ENCODE data around the gene SDC1. TPM values are rescaled to one million over a fixed set of nuclear protein-coding genes. Genes with fewer than 3 reads are reported as not detected.
A peak's percentile ranks its signal among the peaks of the same experiment; 100 is the strongest.

SDC1 gene
- polyA plus RNA-seq, 1 donor = 49.7 TPM

- DNase-seq = no peak
- Histone ChIP-seq H3K36me3 (ENCODE audit: control insufficient read depth, insufficient read depth, low read length) (no peaks in the 10 kb centered on the region), H3K4me1 (ENCODE audit: control insufficient read depth, insufficient read depth, low read length) (peaks cover 3% of the 10 kb centered on the region), H3K4me3 (ENCODE audit: low read length) (no peak overlapping the region), H3K27me3 (ENCODE audit: control insufficient read depth, insufficient read depth, low read length) (no peaks in the 10 kb centered on the region), H3K9me3 (ENCODE audit: control insufficient read depth, low read depth, low read length) (peaks cover 5% of the 10 kb centered on the region), H3K27ac (ENCODE audit: low read length) (no peak overlapping the region)
- WGBS (ENCODE audit: insufficient coverage, low lambda C conversion rate) = 100% methylated on average over 1 of the region's 3 CpGs
Observed at GRCh38 chr2:20164734-20165478, 60.0 kb downstream of the SDC1 start.

- WGBS (ENCODE audit: insufficient coverage, low lambda C conversion rate) = no CpG with 5 or more reads among the region's 10 CpGs
- no peak overlapping the region for H3K27ac ChIP-seq (ENCODE audit: low read length)
Observed at GRCh38 chr2:20164061-20164733, 60.7 kb downstream of the SDC1 start.

GRCh38 chr2:20159411-20160070 lies 65.4 kb downstream of the SDC1 start:
- H3K27ac ChIP-seq (ENCODE audit: low read length) = no peak overlapping the region
- H3K4me3 ChIP-seq (ENCODE audit: low read length) = no peak overlapping the region
- DNase-seq = no peak
- H3K9me3 ChIP-seq (ENCODE audit: control insufficient read depth, low read depth, low read length) = peaks cover 1% of the 10 kb centered on the region
- no CpG with 5 or more reads among the region's 2 CpGs for WGBS (ENCODE audit: insufficient coverage, low lambda C conversion rate)
- no peaks in the 10 kb centered on the region for H3K27me3 ChIP-seq (ENCODE audit: control insufficient read depth, insufficient read depth, low read length)
- H3K36me3 ChIP-seq (ENCODE audit: control insufficient read depth, insufficient read depth, low read length) = no peaks in the 10 kb centered on the region
- peaks cover 22% of the 10 kb centered on the region for H3K4me1 ChIP-seq (ENCODE audit: control insufficient read depth, insufficient read depth, low read length)

More at GRCh38 chr2:20164061-20164733, 60.7 kb downstream of the SDC1 start:
- DNase-seq = no peak
- no peaks in the 10 kb centered on the region for H3K36me3 ChIP-seq (ENCODE audit: control insufficient read depth, insufficient read depth, low read length)
- H3K9me3 ChIP-seq (ENCODE audit: control insufficient read depth, low read depth, low read length) = peaks cover 5% of the 10 kb centered on the region
- no peak overlapping the region for H3K4me3 ChIP-seq (ENCODE audit: low read length)
- H3K27me3 ChIP-seq (ENCODE audit: control insufficient read depth, insufficient read depth, low read length) = no peaks in the 10 kb centered on the region
- H3K4me1 ChIP-seq (ENCODE audit: control insufficient read depth, insufficient read depth, low read length) = no peaks in the 10 kb centered on the region

GRCh38 chr2:20157193-20157891 lies 67.6 kb downstream of the SDC1 start:
- peak; percentile 79 to 95 for DNase-seq
- 9% methylated on average over 5 of the region's 8 CpGs for WGBS (ENCODE audit: insufficient coverage, low lambda C conversion rate)
- peak overlapping the region; percentile 91 for H3K27ac ChIP-seq (ENCODE audit: low read length)
- no peaks in the 10 kb centered on the region for H3K9me3 ChIP-seq (ENCODE audit: control insufficient read depth, low read depth, low read length)
- peak overlapping the region; percentile 16 for H3K4me3 ChIP-seq (ENCODE audit: low read length)
- H3K27me3 ChIP-seq (ENCODE audit: control insufficient read depth, insufficient read depth, low read length) = no peaks in the 10 kb centered on the region
- peaks cover 22% of the 10 kb centered on the region for H3K4me1 ChIP-seq (ENCODE audit: control insufficient read depth, insufficient read depth, low read length)
- H3K36me3 ChIP-seq (ENCODE audit: control insufficient read depth, insufficient read depth, low read length) = no peaks in the 10 kb centered on the region

GRCh38 chr2:20156836-20157192 lies 68.1 kb downstream of the SDC1 start:
- Histone ChIP-seq H3K36me3 (ENCODE audit: control insufficient read depth, insufficient read depth, low read length) (no peaks in the 10 kb centered on the region), H3K4me3 (ENCODE audit: low read length) (no peak overlapping the region), H3K9me3 (ENCODE audit: control insufficient read depth, low read depth, low read length) (no peaks in the 10 kb centered on the region), H3K27me3 (ENCODE audit: control insufficient read depth, insufficient read depth, low read length) (no peaks in the 10 kb centered on the region), H3K27ac (ENCODE audit: low read length) (peak overlapping the region; percentile 91), H3K4me1 (ENCODE audit: control insufficient read depth, insufficient read depth, low read length) (peaks cover 22% of the 10 kb centered on the region)
- peak in 1 of 2 donors; percentile 65 for DNase-seq
- WGBS (ENCODE audit: insufficient coverage, low lambda C conversion rate) = no CpG with 5 or more reads among the region's 3 CpGs

GRCh38 chr2:20156076-20156759 lies 68.7 kb downstream of the SDC1 start:
- Histone ChIP-seq H3K27ac (ENCODE audit: low read length) (peak overlapping the region; percentile 91), H3K4me3 (ENCODE audit: low read length) (no peak overlapping the region), H3K4me1 (ENCODE audit: control insufficient read depth, insufficient read depth, low read length) (peaks cover 22% of the 10 kb centered on the region), H3K36me3 (ENCODE audit: control insufficient read depth, insufficient read depth, low read length) (no peaks in the 10 kb centered on the region), H3K9me3 (ENCODE audit: control insufficient read depth, low read depth, low read length) (no peaks in the 10 kb centered on the region), H3K27me3 (ENCODE audit: control insufficient read depth, insufficient read depth, low read length) (no peaks in the 10 kb centered on the region)
- peak in 1 of 2 donors; percentile 57 for DNase-seq
- WGBS (ENCODE audit: insufficient coverage, low lambda C conversion rate) = 100% methylated on average over 1 of the region's 3 CpGs

- H3K9me3 ChIP-seq (ENCODE audit: control insufficient read depth, low read depth, low read length) = no peaks in the 10 kb centered on the region
- no peak overlapping the region for H3K27ac ChIP-seq (ENCODE audit: low read length)
- H3K4me1 ChIP-seq (ENCODE audit: control insufficient read depth, insufficient read depth, low read length) = peaks cover 22% of the 10 kb centered on the region
- no peaks in the 10 kb centered on the region for H3K36me3 ChIP-seq (ENCODE audit: control insufficient read depth, insufficient read depth, low read length)
- no peak for DNase-seq
- H3K27me3 ChIP-seq (ENCODE audit: control insufficient read depth, insufficient read depth, low read length) = no peaks in the 10 kb centered on the region
- WGBS (ENCODE audit: insufficient coverage, low lambda C conversion rate) = 100% methylated on average over 1 of the region's 5 CpGs
- H3K4me3 ChIP-seq (ENCODE audit: low read length) = no peak overlapping the region
Observed at GRCh38 chr2:20153131-20153851, 71.6 kb downstream of the SDC1 start.

GRCh38 chr2:20150806-20151571 lies 73.9 kb downstream of the SDC1 start:
- Histone ChIP-seq H3K36me3 (ENCODE audit: control insufficient read depth, insufficient read depth, low read length) (no peaks in the 10 kb centered on the region), H3K27ac (ENCODE audit: low read length) (no peak overlapping the region), H3K4me1 (ENCODE audit: control insufficient read depth, insufficient read depth, low read length) (peaks cover 5% of the 10 kb centered on the region), H3K27me3 (ENCODE audit: control insufficient read depth, insufficient read depth, low read length) (no peaks in the 10 kb centered on the region), H3K4me3 (ENCODE audit: low read length) (no peak overlapping the region), H3K9me3 (ENCODE audit: control insufficient read depth, low read depth, low read length) (no peaks in the 10 kb centered on the region)
- no peak for DNase-seq
- no CpG with 5 or more reads among the region's 7 CpGs for WGBS (ENCODE audit: insufficient coverage, low lambda C conversion rate)
